ENCODE data around the gene OR8K3. TPM values are rescaled to one million over a fixed set of nuclear protein-coding genes. Genes with fewer than 3 reads are reported as not detected.

OR8K3 gene
- under 1 TPM in 1 of 2 donors, not detected in 1; 0.33 TPM for total RNA-seq

DNA sequence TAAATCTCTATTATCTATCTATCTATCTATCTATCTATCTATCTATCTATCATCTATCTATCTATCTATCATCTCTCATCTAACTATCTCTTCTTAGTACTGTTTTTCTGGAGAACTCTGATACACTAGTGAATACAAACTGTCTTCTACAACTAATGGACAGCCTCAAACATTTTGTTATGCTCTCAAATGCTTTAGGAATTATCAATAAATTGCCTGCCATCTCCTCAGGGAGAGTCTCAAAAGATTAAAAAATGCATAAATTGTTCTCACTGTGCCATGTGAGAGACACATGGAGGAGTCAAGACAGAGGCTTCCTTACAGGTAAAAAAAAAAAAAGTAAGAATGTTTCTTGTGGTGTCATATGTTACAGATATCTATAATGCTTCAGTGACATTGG, at the start of gene OR8K3:
TSS of gene OR8K3 (plus strand) at position 301 of the 400 bp plus-strand sequence. CDS start 3,163 bp downstream, outside the sequence.

DNA sequence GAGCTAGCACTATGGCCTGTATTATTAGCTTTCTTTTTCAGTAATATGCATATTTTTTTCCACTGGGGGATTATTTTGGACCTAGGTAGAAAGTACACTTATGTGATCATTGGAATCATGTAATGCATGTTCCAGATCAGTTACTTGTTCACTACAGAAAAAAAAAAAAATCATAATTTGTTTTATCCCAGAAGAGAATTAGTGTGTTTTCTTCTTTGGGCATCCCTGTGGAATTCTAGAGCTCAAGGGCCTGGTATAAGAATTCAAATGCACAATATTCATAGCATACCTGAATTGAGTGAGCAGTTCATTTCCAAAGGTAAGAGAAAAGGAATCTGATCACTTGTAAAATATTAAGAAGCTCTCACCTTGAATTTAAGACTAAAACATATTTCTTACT, 41.1 kb upstream of the OR8K3 start, which contains the start of gene OR5T1:
TSS of gene OR5T1 (plus strand) at position 301 of the 400 bp plus-strand sequence. CDS start 1,485 bp downstream, outside the sequence.

DNA sequence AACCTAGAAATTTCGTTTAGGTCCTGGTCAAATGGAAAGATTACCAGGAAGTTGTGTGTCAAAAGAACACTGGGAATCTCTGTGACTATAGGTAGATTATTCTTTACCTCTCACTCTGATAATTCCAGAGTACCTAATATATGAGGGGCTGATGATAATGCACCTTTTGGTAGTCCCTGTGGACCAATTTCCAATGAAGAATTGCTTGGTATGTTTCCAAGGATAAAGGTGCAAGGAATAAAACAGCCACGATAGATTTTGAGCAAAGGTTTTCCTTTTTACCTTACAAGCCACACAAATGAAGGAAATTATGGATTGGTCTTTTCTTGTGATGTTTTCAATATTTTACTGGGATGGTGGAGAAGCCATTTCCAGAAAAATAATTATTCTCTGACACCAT, 22.8 kb upstream of the OR8K3 start, which contains the start of gene OR8H1:
TSS of gene OR8H1 (minus strand) at position 101 of the 400 bp plus-strand sequence. CDS start 1,192 bp downstream, outside the sequence.

DNA sequence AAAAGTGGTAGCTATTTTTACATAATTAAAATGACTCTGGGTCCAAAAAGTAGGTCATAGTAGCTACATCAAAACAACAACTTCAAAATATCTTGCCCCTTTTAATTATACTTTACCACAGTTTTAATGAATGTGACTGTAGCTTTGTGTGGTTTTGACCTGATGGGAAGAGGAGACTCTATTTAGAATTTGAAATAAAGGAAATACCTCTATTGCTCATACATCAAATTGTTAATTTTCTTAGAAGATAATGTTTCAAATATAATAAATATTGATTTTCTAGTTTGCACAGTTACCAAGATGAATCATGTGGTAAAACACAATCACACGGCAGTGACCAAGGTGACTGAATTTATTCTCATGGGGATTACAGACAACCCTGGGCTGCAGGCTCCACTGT, 30.8 kb downstream of the OR8K3 start, which contains the start of gene OR8K1:
TSS of gene OR8K1 (plus strand) at position 301 of the 400 bp plus-strand sequence. CDS start at position 301, 0 bp downstream.

DNA sequence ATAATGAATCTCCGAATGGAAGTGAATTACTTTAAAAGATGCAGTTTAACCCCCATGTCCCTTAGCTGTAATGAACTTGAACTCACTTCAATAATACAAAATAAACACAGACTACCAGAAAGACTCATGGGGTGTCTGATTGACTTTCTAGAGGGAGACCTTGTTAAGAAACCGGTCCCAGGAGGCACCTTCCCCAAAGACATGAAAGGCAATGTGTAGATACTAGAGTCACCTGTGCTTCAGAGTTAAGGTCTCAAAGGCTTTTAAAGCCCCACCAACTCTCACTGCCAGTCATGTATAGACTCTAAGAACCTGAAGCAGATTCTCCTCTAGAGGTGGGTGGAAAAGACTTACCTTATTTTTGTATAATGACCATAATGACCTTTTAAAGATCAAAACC, 39.0 kb downstream of the OR8K3 start, which contains the start of gene OR8J1:
TSS of gene OR8J1 (plus strand) at position 301 of the 400 bp plus-strand sequence. CDS start 5,956 bp downstream, outside the sequence.

Other genes with a start within 250 kb of the OR8K3 start
- not detected for gene OR8I2, start 221.8 kb upstream of the OR8K3 start, total RNA-seq
- not detected for gene OR8H2, start 211.5 kb upstream of the OR8K3 start, total RNA-seq
- gene OR8H3, start 192.8 kb upstream of the OR8K3 start, total RNA-seq = not detected
- not detected for gene OR8J3, start 174.9 kb upstream of the OR8K3 start, total RNA-seq
- not detected for gene OR8K5, start 154.8 kb upstream of the OR8K3 start, total RNA-seq
- not detected for gene OR5J2, start 138.5 kb upstream of the OR8K3 start, total RNA-seq
- not detected for gene OR5T2, start 80.9 kb upstream of the OR8K3 start, total RNA-seq
- not detected for gene OR5T3, start 62.9 kb upstream of the OR8K3 start, total RNA-seq
- gene OR5T1, start 41.0 kb upstream of the OR8K3 start, total RNA-seq = not detected
- not detected for gene OR8H1, start 22.9 kb upstream of the OR8K3 start, total RNA-seq
- not detected for gene OR8K1, start 30.9 kb downstream of the OR8K3 start, total RNA-seq
- not detected for gene OR8J1, start 39.1 kb downstream of the OR8K3 start, total RNA-seq
- not detected for gene OR8U1, start 60.5 kb downstream of the OR8K3 start, total RNA-seq
- not detected for gene OR5AL1, start 97.6 kb downstream of the OR8K3 start, total RNA-seq
- gene OR5M3, start 158.2 kb downstream of the OR8K3 start, total RNA-seq = not detected
- not detected for gene OR5M8, start 176.2 kb downstream of the OR8K3 start, total RNA-seq
- not detected for gene OR5M11, start 228.1 kb downstream of the OR8K3 start, total RNA-seq

Measured in melanocyte of skin (primary cell).